ENCODE measurements around the gene GUCY2C. TPM values are rescaled to one million over a fixed set of nuclear protein-coding genes. Genes with fewer than 3 reads are reported as not detected.

GUCY2C gene
- total RNA-seq, 2 experiments from 2014 or later, result not detected

GRCh38 chr12:14564336-14564959, 132.0 kb downstream of the GUCY2C start:
- Mint-ChIP-seq H3K27me3 (peaks cover 44% of the 10 kb centered on the region), H3K4me3 (no peak overlapping the region), H3K4me1 (ENCODE audit: low read depth) (peaks cover 7% of the 10 kb centered on the region), H3K9me3 (no peaks in the 10 kb centered on the region), H3K27ac (no peak overlapping the region), H3K36me3 (ENCODE audit: low read depth) (no peaks in the 10 kb centered on the region)
- H3K36me3 ChIP-seq (ENCODE audit: insufficient read depth, low read length), result no peaks in the 10 kb centered on the region
- H3K27me3 ChIP-seq (ENCODE audit: control insufficient read depth in 1 of 2, insufficient read depth in 2 of 2, low read length in 2 of 2), result peaks cover 20% of the 10 kb centered on the region in 2 experiments
- ATAC-seq (ENCODE audit: poor library complexity), result no peak
- peaks cover 9% of the 10 kb centered on the region for H3K4me1 ChIP-seq (ENCODE audit: insufficient read depth, low read length)
- TF ChIP-seq CTCF (IDR thresholded peaks at IDR 0.05), result no peak
- CTCF ChIA-PET, result no interaction called here
- POLR2A ChIA-PET, result no interaction called here
- H3K27ac ChIP-seq (ENCODE audit: low read depth in 1 of 2, low read length in 2 of 2), result no peak overlapping the region
- DNase-seq, result no peak
- peaks cover 0 to 11% of the 10 kb centered on the region in 2 experiments for H3K9me3 ChIP-seq (ENCODE audit: control insufficient read depth in 1 of 2, insufficient read depth in 1 of 2, low read length in 2 of 2)
- intact Hi-C loops (cut with DNase I, micrococcal nuclease), result no loop called here
- no peak overlapping the region for H3K4me3 ChIP-seq (ENCODE audit: low read length)

- peaks cover 0 to 11% of the 10 kb centered on the region in 2 experiments for H3K9me3 ChIP-seq (ENCODE audit: control insufficient read depth in 1 of 2, insufficient read depth in 1 of 2, low read length in 2 of 2)
- H3K27me3 Mint-ChIP-seq, result peaks cover 33% of the 10 kb centered on the region
- H3K9me3 Mint-ChIP-seq, result no peaks in the 10 kb centered on the region
- H3K4me1 Mint-ChIP-seq (ENCODE audit: low read depth), result peaks cover 14% of the 10 kb centered on the region
- peaks cover 13% of the 10 kb centered on the region for H3K4me1 ChIP-seq (ENCODE audit: insufficient read depth, low read length)
- intact Hi-C loops (cut with DNase I, micrococcal nuclease), result no loop called here
- no peak for TF ChIP-seq CTCF (IDR thresholded peaks at IDR 0.05)
- H3K27ac ChIP-seq (ENCODE audit: low read depth in 1 of 2, low read length in 2 of 2), result no peak overlapping the region
- no peak overlapping the region for H3K4me3 ChIP-seq (ENCODE audit: low read length)
- peaks cover 12 to 18% of the 10 kb centered on the region in 2 experiments for H3K27me3 ChIP-seq (ENCODE audit: control insufficient read depth in 1 of 2, insufficient read depth in 2 of 2, low read length in 2 of 2)
- no peaks in the 10 kb centered on the region for H3K36me3 Mint-ChIP-seq (ENCODE audit: low read depth)
- H3K36me3 ChIP-seq (ENCODE audit: insufficient read depth, low read length), result no peaks in the 10 kb centered on the region
- CTCF ChIA-PET, result no interaction called here
- no peak overlapping the region for H3K27ac Mint-ChIP-seq
- ATAC-seq (ENCODE audit: poor library complexity), result no peak
- no peak for DNase-seq
- H3K4me3 Mint-ChIP-seq, result no peak overlapping the region
- POLR2A ChIA-PET, result no interaction called here
Observed at GRCh38 chr12:14563046-14563445, 133.4 kb downstream of the GUCY2C start.

Other genes with a start within 250 kb of the GUCY2C start
- gene PLBD1, start 128.7 kb downstream of the GUCY2C start, total RNA-seq, result 1 to 10 TPM in 1 of 2 experiments, under 1 TPM in 1; 0.95 to 1.3 TPM
- gene WBP11, start 106.9 kb upstream of the GUCY2C start, total RNA-seq, result 100 to 1,000 TPM; 169 to 188 TPM
- gene C12orf60, start 107.1 kb upstream of the GUCY2C start, total RNA-seq, result under 1 TPM; 0.11 to 0.22 TPM
- not detected for gene SMCO3, start 117.6 kb upstream of the GUCY2C start, total RNA-seq
- not detected for gene ART4, start 146.9 kb upstream of the GUCY2C start, total RNA-seq
- gene MGP, start 189.3 kb upstream of the GUCY2C start, total RNA-seq, result 1 to 10 TPM; 1.3 to 1.8 TPM
- 10 to 100 TPM; 16.2 to 17.1 TPM for gene ERP27, start 241.9 kb upstream of the GUCY2C start, total RNA-seq

Data from CD4-positive, alpha-beta T cell (primary cell).